HL-60/S4 (cell line): ENCODE measurements around the gene ANAPC4.

Experiments used
- in situ Hi-C: fragments of 300-500 bp; cut with MboI; formaldehyde crosslinking; loops from 2 replicates; pipeline ENCODE4 v1.14.3; 2022; ENCODE audit warnings: low sequenced_read_pairs

The ANAPC4 gene

GRCh38 chr4:25427871-25428270 lies 50.8 kb downstream of the ANAPC4 start:
- in situ Hi-C loops, result no loop called here

DNA sequence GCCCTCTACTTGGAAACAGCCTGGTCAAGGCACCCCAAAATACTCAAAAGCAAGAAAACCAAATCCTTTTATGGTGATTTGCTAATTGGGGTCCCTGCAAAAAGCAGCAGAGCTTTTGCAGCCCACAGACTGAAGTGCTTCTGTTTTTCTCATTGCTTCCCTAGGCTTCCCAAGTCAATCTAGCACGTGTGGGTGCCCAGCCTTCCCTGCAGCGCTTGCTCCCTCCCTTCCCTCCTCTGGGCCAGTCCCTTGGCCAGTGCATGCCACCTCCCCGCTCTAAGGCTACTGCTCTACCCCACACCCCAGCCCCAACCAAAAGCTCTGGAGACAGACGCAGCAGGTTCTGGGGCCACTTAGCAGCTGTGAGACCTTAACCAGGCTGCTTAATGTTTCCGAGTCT lies 53.6 kb downstream of the ANAPC4 start:
- in situ Hi-C loops, result no loop called here

- in situ Hi-C loops, result no loop called here
Observed at GRCh38 chr4:25433966-25434827, 57.1 kb downstream of the ANAPC4 start.

DNA sequence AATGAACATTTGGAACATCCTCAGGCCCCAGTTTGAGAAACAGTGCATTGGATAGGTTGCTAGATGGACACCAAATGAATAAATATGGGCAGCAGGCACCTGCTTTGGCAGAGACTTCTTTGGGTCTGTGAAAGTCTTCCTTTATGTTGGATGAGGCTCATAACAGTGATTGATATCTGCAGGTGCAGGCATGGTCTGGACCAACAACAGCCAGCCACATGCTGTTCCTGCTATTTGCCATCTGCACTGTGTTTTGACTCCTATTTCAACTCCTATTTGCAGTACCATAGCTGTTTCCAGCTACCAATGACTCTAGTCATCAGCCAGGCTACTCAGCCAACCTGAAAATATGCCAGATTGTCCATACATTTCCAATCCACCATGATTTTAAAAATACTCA lies 60.9 kb downstream of the ANAPC4 start:
- in situ Hi-C loops, result no loop called here

GRCh38 chr4:25439918-25440477 lies 62.9 kb downstream of the ANAPC4 start:
- in situ Hi-C loops, result no loop called here

DNA sequence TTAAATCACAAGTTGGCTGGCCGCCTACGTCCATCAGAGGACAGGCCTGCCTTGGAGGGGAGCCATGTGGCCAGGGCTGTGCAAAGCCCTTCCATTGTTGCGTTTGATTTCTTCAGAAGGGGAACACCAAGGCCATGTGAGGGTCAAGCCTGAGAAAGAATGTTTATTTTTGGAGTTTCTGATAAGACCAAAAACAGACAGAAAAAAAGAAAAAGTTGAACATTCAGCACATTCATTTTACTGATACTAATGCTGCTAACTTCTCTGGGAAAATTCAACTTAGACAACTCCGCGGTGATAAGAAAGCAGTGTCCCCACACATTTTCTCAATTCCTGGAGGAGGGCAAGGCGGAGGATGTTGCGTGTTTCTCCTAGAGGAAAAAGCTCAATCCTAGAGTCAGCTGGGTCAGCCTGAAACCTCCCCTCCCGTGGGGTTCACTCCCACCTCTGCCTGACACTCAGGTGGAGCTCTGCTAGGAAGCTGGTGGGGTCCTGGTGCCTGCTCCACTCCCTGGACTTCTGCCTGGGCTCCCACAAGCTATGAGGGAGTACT lies 63.5 kb downstream of the ANAPC4 start:
- in situ Hi-C loops, result no loop called here

GRCh38 chr4:25441519-25442117 lies 64.6 kb downstream of the ANAPC4 start:
- in situ Hi-C loops, result no loop called here

DNA sequence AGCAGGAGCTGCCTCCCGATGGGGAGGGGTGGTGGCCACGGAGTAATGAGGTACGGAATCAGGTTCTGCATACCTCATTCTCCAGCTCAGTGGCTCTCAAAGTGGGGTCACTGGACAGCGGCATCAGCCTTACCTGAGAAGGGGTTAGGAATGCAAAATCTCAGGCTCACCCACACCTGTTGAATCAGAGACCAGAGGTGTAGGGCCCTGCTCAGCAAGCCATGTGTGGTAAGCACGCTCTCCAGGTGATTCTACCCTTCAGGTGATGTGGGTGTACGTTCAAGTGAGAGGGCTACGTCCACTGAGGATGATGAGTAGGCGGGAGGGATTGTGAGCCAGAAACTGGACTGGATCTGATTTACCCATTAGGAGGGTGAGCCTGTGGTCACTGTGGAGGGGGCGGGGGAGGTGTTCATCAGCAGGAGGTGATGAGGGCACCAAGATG lies 65.8 kb downstream of the ANAPC4 start:
- in situ Hi-C loops, result no loop called here

DNA sequence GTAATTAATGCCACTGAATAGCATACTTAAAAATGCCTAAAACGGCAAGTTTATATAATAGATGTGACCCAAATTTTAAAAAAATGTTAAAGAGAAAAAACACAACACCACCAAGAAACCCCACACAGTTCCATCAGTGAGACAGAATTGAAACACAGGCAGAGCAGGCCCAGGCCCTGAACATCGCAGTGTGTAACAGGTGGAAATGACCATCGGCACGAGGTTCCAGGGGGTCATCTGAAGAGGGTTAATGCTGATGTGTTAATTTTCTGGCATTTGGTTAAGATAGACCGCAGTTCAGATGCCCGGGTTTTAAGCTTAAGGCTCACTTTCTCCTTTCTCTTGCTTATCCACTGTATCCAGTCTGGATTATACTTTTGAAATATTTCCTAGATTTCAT lies 66.8 kb downstream of the ANAPC4 start:
- in situ Hi-C loops, result no loop called here

DNA sequence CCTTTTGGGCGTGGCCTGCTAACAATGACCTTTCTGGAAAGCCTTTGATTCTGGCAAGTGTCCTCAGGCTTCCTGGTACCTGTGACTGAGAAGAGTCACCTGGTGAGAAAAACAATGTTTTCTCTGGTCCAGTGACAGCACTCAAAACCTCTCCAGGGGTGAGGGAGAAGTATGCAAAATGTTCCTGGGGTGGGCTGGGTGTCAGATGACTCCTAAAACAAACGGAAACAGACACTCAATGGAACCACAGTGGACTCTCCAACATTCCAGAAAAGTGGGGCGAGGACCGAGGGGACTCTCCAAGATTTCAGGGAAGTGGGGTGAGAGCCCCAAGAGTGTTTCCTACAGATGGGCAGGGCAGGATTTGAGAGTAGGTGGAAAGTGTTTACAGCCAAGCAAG lies 69.5 kb downstream of the ANAPC4 start:
- in situ Hi-C loops, result no loop called here

GRCh38 chr4:25448379-25449109 lies 71.5 kb downstream of the ANAPC4 start:
- in situ Hi-C loops, result no loop called here

DNA sequence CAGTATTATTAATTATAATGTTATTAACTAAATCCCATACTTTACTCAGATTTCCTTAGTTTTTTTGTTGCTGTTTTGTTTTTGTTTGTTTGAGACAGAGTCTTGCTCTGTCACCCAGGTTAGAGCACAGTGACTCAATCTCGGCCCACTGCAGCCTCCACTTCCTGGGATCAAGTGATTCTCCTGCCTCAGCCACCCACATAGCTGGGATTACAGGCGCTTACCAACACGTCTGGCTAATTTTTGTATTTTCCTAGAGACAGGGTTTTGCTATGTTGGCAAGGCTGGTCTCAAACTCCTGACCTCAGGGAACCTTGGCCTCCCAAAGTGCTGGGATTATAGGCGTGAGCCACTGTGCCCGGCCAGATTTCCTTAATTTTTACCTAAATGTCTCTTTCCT lies 72.2 kb downstream of the ANAPC4 start:
- in situ Hi-C loops, result no loop called here

GRCh38 chr4:25449688-25450087 lies 72.6 kb downstream of the ANAPC4 start:
- in situ Hi-C loops, result no loop called here

DNA sequence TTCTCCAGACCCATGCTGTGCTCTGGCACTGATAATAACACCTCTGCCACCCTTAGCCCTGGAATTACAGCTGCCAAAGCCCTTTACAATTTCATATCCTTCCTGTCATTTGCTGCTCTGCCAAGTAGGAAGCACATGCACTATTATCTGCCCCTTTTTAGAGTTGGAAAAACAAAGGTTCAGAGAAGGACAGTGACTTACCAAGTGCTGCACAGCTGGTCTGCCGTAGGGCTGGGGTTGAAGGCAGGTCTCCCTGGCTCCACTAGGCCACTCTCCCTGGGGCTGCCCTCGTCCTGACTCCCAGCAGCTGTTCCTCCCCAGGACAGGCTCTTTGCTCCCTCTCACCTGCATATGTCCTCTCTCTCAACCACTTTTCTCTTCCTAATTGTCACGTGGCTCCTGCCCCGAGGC lies 73.4 kb downstream of the ANAPC4 start:
- in situ Hi-C loops, result no loop called here

GRCh38 chr4:25451676-25452075 lies 74.6 kb downstream of the ANAPC4 start:
- in situ Hi-C loops, result no loop called here

- in situ Hi-C loops, result no loop called here
Observed at GRCh38 chr4:25452081-25452480, 75.0 kb downstream of the ANAPC4 start.

DNA sequence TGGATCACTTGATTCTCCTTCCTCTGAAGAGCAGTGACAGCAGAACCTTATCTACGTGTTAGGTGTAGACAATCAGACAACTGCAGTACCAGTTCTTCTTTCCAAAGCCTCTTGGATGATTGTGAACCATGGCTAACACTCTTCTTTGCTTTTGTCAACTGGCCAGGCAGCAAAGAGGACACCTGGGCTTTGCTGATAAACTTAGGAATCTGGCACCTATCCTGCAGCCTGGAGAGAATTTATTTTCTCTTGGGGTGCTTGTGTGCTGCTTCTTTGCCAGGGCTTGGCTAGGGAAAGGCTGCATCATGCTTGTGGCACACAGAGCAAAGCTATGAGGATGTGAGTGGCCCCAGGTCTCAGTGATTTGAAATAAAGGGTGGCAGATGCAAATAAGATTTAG lies 77.4 kb downstream of the ANAPC4 start:
- in situ Hi-C loops, result no loop called here

GRCh38 chr4:25457053-25457715 lies 80.1 kb downstream of the ANAPC4 start:
- in situ Hi-C loops, result no loop called here

DNA sequence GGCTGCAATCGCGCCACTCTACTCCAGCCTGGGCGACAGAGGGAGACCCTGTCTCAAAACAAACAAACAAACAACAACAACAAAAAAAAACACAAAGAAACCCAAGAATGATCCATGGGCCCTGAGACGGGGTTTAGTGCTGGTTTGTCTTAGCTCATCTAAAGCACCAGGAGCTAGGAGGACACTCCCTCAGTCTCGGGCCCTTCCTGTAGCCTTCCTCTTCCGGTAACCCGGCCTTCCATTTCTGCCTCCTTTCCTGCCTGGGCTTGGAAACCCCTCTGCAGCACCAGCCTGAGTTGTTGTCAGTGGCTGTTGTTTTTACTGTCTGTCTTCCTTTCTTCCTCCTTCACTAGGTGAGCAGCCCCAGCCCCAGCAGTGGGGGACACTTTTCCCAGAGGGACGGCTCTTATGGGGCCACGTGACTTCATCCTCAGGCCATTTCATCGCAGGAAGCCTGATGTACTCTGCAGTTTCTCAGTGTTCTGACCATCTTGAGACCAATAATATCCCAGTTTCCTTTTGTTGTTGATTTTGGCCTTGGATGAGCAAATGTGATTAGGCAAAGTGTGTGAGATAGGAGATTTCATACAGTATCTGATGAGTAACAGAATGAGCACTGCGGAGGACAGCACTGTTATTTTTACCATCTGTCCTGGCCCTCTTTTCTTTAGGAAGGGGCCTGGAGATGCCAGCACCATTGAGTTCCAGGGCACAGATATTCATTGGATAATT lies 90.1 kb downstream of the ANAPC4 start:
- in situ Hi-C loops, result no loop called here

DNA sequence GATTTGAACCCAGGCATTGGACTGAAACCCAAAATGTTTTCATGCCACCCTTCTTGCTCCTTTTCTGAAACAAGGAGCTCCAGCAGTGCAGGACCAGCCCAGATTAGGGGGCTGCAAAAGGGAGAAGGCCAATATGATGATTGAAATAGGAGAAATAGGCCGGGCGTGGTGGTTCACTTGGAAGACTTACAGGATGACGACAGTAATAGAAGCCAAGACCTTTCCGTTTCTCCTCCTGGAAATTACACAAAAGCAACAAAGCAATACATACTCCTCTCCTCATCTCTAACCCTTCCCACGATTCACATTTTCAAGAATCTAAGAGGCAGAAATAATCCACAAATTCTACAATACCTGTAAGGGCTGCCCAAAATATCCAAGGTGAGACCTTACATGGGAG lies 90.8 kb downstream of the ANAPC4 start:
- in situ Hi-C loops, result no loop called here
